LHCN-M2 (cell line): ENCODE results near the gene STRA6. TPM values are rescaled to one million over a fixed set of nuclear protein-coding genes. Genes with fewer than 3 reads are reported as not detected.

Source experiments
- DNase-seq: peaks from one replicate; pipeline ENCODE4 v3.0.0-alpha.2; 2012; ENCODE audit warnings: low read depth
- total RNA-seq: library from RNA; depleted of rRNA; stranded (reverse); fragments of >200 nt; gene quantifications from 2 replicates; pipeline ENCODE4 v1.2.3, GENCODE V29; 2014

Gene STRA6
- total RNA-seq, 1 experiment from 2014 or later = not detected

- no peak for DNase-seq
Measured at GRCh38 chr15:74180881-74181602, 21.5 kb downstream of the STRA6 start.

GRCh38 chr15:74179983-74180880 is 22.4 kb downstream of the STRA6 start:
- DNase-seq = peak; percentile 61

GRCh38 chr15:74179101-74179841 is 23.3 kb downstream of the STRA6 start:
- peak; percentile 89 for DNase-seq

GRCh38 chr15:74178326-74179100 is 24.1 kb downstream of the STRA6 start:
- DNase-seq = no peak

DNA sequence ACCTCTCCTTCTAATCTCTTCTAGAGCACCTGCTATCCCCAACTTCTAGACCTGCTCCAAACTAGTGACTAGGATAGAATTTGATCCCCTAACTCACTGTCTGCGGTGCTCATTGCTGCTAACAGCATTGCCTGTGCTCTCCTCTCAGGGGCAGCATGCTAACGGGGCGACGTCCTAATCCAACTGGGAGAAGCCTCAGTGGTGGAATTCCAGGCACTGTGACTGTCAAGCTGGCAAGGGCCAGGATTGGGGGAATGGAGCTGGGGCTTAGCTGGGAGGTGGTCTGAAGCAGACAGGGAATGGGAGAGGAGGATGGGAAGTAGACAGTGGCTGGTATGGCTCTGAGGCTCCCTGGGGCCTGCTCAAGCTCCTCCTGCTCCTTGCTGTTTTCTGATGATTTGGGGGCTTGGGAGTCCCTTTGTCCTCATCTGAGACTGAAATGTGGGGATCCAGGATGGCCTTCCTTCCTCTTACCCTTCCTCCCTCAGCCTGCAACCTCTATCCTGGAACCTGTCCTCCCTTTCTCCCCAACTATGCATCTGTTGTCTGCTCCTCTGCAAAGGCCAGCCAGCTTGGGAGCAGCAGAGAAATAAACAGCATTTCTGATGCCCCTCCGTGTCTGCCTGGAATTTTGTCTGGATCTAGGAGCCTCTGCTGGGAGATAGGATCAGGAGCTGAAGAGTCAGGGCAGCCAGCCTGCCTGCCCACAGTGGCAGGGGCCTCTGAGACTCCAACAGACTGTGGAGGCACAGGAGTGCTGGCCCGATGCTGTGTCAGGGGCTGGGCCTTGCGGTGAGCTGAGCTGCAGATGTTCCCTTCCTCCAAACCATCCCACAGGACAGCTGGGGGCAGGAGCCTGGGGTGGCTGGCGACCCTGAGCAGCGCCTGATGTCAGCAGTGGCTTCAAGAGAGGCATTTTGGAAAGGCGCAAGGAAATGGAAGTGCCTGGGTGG is 26.0 kb downstream of the STRA6 start:
- no peak for DNase-seq

DNA sequence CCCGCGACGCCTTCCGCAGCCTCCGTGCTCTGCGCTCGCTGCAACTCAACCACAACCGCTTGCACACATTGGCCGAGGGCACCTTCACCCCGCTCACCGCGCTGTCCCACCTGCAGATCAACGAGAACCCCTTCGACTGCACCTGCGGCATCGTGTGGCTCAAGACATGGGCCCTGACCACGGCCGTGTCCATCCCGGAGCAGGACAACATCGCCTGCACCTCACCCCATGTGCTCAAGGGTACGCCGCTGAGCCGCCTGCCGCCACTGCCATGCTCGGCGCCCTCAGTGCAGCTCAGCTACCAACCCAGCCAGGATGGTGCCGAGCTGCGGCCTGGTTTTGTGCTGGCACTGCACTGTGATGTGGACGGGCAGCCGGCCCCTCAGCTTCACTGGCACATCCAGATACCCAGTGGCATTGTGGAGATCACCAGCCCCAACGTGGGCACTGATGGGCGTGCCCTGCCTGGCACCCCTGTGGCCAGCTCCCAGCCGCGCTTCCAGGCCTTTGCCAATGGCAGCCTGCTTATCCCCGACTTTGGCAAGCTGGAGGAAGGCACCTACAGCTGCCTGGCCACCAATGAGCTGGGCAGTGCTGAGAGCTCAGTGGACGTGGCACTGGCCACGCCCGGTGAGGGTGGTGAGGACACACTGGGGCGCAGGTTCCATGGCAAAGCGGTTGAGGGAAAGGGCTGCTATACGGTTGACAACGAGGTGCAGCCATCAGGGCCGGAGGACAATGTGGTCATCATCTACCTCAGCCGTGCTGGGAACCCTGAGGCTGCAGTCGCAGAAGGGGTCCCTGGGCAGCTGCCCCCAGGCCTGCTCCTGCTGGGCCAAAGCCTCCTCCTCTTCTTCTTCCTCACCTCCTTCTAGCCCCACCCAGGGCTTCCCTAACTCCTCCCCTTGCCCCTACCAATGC is 27.1 kb downstream of the STRA6 start:
- no peak for DNase-seq

DNA sequence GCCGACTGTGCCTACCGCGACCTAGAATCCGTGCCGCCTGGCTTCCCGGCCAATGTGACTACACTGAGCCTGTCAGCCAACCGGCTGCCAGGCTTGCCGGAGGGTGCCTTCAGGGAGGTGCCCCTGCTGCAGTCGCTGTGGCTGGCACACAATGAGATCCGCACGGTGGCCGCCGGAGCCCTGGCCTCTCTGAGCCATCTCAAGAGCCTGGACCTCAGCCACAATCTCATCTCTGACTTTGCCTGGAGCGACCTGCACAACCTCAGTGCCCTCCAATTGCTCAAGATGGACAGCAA is 27.7 kb downstream of the STRA6 start:
- no peak for DNase-seq

GRCh38 chr15:74174219-74174957 is 28.2 kb downstream of the STRA6 start:
- peak; percentile 24 for DNase-seq

GRCh38 chr15:74173380-74174218 is 29.0 kb downstream of the STRA6 start, which contains the start of gene ISLR:
TSS of gene ISLR (plus strand) at chr15:74173710. CDS start at chr15:74174859, 1,149 bp downstream.
- DNase-seq = no peak

- no peak for DNase-seq
Measured at GRCh38 chr15:74172701-74173379, 29.7 kb downstream of the STRA6 start.

DNA sequence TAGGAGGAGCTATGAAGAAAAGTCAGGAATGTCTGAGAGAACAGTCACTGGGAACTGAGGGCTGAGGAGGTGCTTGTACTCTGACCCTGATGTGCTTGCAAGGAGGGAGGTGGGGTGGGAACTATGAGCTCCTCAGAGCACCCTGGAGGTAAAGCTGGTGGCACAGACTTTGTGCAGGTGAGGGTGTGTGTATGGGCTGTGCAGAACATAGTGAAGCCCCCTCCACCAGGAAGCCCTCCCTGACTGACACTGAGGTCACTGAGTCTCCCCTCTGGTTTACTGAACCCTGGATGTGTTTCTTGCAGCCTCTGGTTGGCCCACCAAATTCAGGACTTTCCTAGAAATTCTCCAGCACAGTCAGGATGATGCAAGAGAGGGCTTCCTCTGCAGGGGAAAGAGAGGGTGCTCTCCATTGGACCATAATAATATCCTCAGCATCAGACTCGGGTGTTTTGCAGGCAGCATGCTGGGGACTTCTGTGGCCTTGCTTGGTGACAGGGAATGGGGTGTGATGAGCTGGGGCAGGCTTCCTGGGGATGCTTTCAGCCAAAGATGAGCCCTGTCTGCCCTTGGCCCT is 30.5 kb downstream of the STRA6 start:
- no peak for DNase-seq

GRCh38 chr15:74170875-74171578 is 31.6 kb downstream of the STRA6 start:
- DNase-seq = no peak

GRCh38 chr15:74170071-74170844 is 32.3 kb downstream of the STRA6 start:
- no peak for DNase-seq

DNA sequence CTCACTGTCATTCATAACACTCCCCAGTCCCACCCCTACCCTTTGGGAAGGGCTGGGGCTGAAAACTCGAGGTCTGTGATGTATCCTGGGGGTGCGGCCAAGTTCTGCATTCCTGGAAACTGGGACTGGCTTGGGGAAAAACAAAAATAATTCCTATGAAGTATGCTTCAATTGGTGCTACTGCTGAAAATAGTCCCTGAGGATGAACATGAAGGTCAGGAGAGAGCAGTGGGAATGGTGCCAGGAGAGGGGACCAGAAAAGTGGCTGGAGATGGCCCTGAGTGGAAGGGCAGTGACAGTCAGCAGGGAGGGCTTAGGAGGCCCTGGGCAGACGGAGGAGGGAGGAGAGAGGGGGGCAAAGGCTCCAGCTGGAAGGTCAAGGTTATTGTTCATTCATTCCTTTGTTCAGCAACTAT is 33.9 kb downstream of the STRA6 start:
- DNase-seq = no peak

DNA sequence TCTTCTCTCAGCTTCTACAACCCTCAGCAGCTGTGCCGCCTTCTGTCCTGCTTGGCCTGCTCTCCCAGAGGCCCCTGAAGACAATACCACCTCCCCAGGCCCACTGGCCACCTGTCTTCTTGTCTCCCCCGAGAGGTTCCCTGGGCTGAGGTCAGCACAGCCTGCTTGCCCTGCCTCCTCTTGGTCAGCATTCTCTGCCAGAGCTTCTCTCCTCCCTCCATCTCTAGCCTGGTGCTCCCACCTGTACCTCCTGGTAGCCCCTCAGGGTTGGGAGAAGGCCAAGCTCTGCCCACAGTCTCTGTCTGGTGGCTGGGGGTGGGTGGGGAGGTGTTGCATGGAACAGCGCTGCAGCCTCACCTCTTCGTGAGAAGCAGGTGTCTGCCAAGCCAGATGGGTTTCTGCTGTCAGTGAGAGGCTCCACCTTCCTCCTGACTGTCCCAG is 34.7 kb downstream of the STRA6 start:
- DNase-seq = no peak
